Natural killer cell (primary cell): ENCODE measurements around the gene NLRP4. TPM values are rescaled to one million over a fixed set of nuclear protein-coding genes. Genes with fewer than 3 reads are reported as not detected.

ENCODE experiments used
- ATAC-seq, 3 donors: fragments of 150-1000 bp in 2 of 3; fragments of 200-7000 bp in 1 of 3; cut with Tn5 transposase; 1 replicate in 1 of 3; 2 replicates in 2 of 3; pipeline ENCODE4 v1.10.0; 2021; ENCODE audit warnings: mild to moderate bottlenecking in 2 of 3, moderate library complexity in 2 of 3
- DNase-seq, 2 donors: peaks; one replicate each; pipeline versions ENCODE4 v3.0.0 to v3.0.0-alpha.2; 2013 to 2021; ENCODE audit warnings: mixed read lengths in 1 of 2
- H3K27ac ChIP-seq: one replicate; pipeline ENCODE4 v1.5.1; 2013; ENCODE audit warnings: mild to moderate bottlenecking, low read length
- H3K27me3 ChIP-seq: one replicate; pipeline ENCODE4 v1.6.1; 2013; ENCODE audit warnings: low read length; ENCODE audit not compliant: control insufficient read depth, insufficient read depth
- H3K36me3 ChIP-seq: one replicate; pipeline ENCODE4 v1.6.1; 2013; ENCODE audit warnings: low read length; ENCODE audit not compliant: control insufficient read depth, insufficient read depth
- H3K4me1 ChIP-seq: one replicate; pipeline ENCODE4 v1.6.1; 2013; ENCODE audit warnings: low read length; ENCODE audit not compliant: control insufficient read depth, insufficient read depth
- H3K4me3 ChIP-seq: one replicate; pipeline ENCODE4 v1.5.1; 2013; ENCODE audit warnings: low read length
- H3K9me3 ChIP-seq: one replicate; pipeline ENCODE4 v1.6.1; 2013; ENCODE audit warnings: low read length; ENCODE audit not compliant: control insufficient read depth, insufficient read depth
- H3K27ac Mint-ChIP-seq, 2 donors: one replicate each; pipeline ENCODE4 v1.8.0; 2022; ENCODE audit warnings: mild to moderate bottlenecking in 2 of 2, mixed read lengths in 2 of 2, moderate library complexity in 1 of 2
- H3K27me3 Mint-ChIP-seq, 2 donors: one replicate each; pipeline ENCODE4 v1.8.0; 2022; ENCODE audit warnings: low read depth in 2 of 2, mixed read lengths in 2 of 2
- H3K36me3 Mint-ChIP-seq: one replicate; pipeline ENCODE4 v1.8.0; 2022; ENCODE audit warnings: mixed read lengths
- H3K4me1 Mint-ChIP-seq, 2 donors: one replicate each; pipeline ENCODE4 v1.8.0; 2022; ENCODE audit warnings: mixed read lengths in 2 of 2
- H3K4me3 Mint-ChIP-seq: one replicate; pipeline ENCODE4 v1.8.0; 2022; ENCODE audit warnings: mild to moderate bottlenecking, moderate library complexity, mixed read lengths
- H3K9me3 Mint-ChIP-seq, 2 donors: one replicate each; pipeline ENCODE4 v1.8.0; 2022; ENCODE audit warnings: mixed read lengths in 2 of 2
- WGBS: methylation state at CpG from one replicate; pipeline ENCODE4 v1.1.7; 2013; ENCODE audit warnings: missing lambda C conversion rate; ENCODE audit not compliant: insufficient coverage; 5-methylcytosine and 5-hydroxymethylcytosine counted together
- intact Hi-C: fragments of 100-400 bp; cut with micrococcal nuclease; formaldehyde crosslinking; loops from one replicate; pipeline ENCODE4 v1.14.2; 2022
- total RNA-seq, 4 donors: library from RNA; stranded (reverse); fragments of 120-200 nt in 1 of 4; gene quantifications; one replicate each; pipeline versions ENCODE4 v1.2.3 to v1.2.4, GENCODE V29; 2013 to 2022
- TF ChIP-seq, protein P1 (sequence below): fragments of 200-600 bp; IDR thresholded peaks from one replicate; pipeline ENCODE4 v1.8.0; 2022; ENCODE audit warnings: antibody characterized with exemption

NLRP4 gene
- total RNA-seq, 3 donors from 2014 or later (not counting 1 experiment from before 2014, with no cell fraction given) = not detected

DNA sequence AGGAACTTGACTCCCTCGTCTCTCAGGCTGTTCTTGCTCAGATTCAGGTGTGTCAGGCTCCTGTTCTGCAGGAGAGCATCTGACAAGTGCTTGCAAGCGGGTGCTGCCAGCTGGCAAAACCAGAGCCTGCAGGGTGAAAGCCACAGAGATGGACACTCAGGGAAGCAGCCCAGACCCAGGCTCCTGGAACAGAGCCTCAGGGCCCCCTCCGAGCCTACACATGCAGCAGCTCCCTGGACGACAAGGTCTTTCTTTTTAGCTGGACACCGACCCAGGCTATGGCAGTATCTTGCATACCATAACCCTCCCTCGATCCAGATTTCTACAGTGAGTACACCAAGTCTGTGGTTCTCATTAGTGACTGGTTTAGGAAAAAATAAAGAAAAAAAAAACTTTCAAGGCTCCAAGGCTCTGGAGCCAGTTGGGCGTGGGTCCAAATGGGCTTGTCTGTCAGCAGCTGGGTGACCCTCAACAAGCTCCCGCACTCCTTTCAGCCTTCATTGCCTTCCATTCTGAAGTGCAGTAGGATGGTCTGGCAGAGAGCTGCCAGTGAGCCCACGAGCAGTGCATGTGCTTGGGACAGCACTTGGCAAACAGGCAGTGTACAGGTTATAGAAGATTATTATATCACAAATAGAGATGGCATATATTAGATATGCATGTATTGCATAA is 65.9 kb downstream of the NLRP4 start:
- H3K4me1 Mint-ChIP-seq = no peaks in the 10 kb centered on the region
- no peaks in the 10 kb centered on the region for H3K9me3 ChIP-seq
- TF ChIP-seq, protein P1, sequence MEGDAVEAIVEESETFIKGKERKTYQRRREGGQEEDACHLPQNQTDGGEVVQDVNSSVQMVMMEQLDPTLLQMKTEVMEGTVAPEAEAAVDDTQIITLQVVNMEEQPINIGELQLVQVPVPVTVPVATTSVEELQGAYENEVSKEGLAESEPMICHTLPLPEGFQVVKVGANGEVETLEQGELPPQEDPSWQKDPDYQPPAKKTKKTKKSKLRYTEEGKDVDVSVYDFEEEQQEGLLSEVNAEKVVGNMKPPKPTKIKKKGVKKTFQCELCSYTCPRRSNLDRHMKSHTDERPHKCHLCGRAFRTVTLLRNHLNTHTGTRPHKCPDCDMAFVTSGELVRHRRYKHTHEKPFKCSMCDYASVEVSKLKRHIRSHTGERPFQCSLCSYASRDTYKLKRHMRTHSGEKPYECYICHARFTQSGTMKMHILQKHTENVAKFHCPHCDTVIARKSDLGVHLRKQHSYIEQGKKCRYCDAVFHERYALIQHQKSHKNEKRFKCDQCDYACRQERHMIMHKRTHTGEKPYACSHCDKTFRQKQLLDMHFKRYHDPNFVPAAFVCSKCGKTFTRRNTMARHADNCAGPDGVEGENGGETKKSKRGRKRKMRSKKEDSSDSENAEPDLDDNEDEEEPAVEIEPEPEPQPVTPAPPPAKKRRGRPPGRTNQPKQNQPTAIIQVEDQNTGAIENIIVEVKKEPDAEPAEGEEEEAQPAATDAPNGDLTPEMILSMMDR = no peak
- intact Hi-C loops = no loop called here
- H3K27ac ChIP-seq = no peak overlapping the region
- no peak for ATAC-seq
- H3K4me3 Mint-ChIP-seq = no peak overlapping the region
- no peaks in the 10 kb centered on the region for H3K36me3 ChIP-seq
- WGBS = 74% methylated on average over 8 of the region's 9 CpGs
- no peaks in the 10 kb centered on the region for H3K27me3 Mint-ChIP-seq
- DNase-seq = no peak
- no peak overlapping the region for H3K4me3 ChIP-seq
- no peaks in the 10 kb centered on the region for H3K27me3 ChIP-seq
- no peak overlapping the region for H3K27ac Mint-ChIP-seq
- peaks cover 0 to 8% of the 10 kb centered on the region in 2 donors for H3K9me3 Mint-ChIP-seq
- no peaks in the 10 kb centered on the region for H3K4me1 ChIP-seq
- H3K36me3 Mint-ChIP-seq = no peaks in the 10 kb centered on the region

DNA sequence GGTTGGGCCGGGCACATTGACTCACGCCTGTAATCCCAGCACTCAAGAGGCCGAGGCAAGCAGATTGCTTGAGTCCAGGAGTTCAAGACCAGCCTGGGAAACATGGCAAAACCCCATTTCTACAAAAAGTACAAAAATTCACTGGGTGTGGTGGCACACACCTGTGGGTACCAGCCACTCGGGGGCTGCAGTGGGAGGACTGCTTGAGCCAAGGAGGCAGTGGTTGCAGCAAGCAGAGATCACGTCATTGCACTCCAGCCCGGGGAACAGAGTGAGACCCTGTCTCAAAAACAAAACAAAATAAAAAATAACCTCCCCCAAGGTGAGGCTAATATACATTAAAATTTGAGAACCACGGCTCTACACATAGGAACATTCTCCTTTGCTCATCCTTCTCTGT is 70.9 kb downstream of the NLRP4 start:
- TF ChIP-seq, protein P1 = no peak

DNA sequence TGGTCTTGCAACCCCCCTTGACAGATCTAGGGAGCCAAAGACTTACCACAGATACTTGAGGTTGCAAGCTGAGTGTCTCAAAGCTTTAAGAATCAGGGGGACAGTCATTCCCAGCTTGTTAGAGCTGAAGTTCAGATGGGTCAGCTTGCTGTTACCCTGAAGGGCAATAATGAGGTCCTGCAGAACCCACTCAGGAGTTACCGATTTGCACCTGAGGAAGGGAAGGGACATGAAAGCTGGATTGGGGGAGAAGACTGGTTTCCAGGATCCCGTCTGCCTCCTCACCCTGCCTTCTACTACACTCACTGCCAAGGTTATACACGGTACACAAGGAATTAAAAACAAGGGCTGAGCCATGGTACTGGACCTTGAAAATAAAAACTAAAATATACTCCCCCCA is 71.4 kb downstream of the NLRP4 start:
- TF ChIP-seq, protein P1 = no peak
- Histone ChIP-seq H3K36me3 (no peaks in the 10 kb centered on the region), H3K4me1 (no peaks in the 10 kb centered on the region), H3K4me3 (no peak overlapping the region), H3K27me3 (no peaks in the 10 kb centered on the region), H3K27ac (no peak overlapping the region), H3K9me3 (no peaks in the 10 kb centered on the region)
- Mint-ChIP-seq H3K9me3 (peaks cover 4 to 5% of the 10 kb centered on the region in 2 donors), H3K4me1 (no peaks in the 10 kb centered on the region), H3K4me3 (no peak overlapping the region), H3K27ac (no peak overlapping the region), H3K27me3 (no peaks in the 10 kb centered on the region), H3K36me3 (no peaks in the 10 kb centered on the region)
- intact Hi-C loops = no loop called here
- DNase-seq = no peak
- ATAC-seq = no peak
- WGBS = 75% methylated on average over 3 of the region's 3 CpGs

More for the DNA sequence above, 70.9 kb downstream of the NLRP4 start:
- Mint-ChIP-seq H3K27ac (no peak overlapping the region), H3K4me3 (no peak overlapping the region), H3K27me3 (no peaks in the 10 kb centered on the region), H3K4me1 (no peaks in the 10 kb centered on the region), H3K36me3 (no peaks in the 10 kb centered on the region), H3K9me3 (peaks cover 4 to 5% of the 10 kb centered on the region in 2 donors)
- H3K27me3 ChIP-seq = no peaks in the 10 kb centered on the region
- H3K4me1 ChIP-seq = no peaks in the 10 kb centered on the region
- no peak overlapping the region for H3K27ac ChIP-seq
- ATAC-seq (no peak), DNase-seq (no peak)
- H3K4me3 ChIP-seq = no peak overlapping the region
- WGBS = 86% methylated on average over 7 of the region's 7 CpGs
- no peaks in the 10 kb centered on the region for H3K36me3 ChIP-seq
- H3K9me3 ChIP-seq = no peaks in the 10 kb centered on the region
- intact Hi-C loops = no loop called here

DNA sequence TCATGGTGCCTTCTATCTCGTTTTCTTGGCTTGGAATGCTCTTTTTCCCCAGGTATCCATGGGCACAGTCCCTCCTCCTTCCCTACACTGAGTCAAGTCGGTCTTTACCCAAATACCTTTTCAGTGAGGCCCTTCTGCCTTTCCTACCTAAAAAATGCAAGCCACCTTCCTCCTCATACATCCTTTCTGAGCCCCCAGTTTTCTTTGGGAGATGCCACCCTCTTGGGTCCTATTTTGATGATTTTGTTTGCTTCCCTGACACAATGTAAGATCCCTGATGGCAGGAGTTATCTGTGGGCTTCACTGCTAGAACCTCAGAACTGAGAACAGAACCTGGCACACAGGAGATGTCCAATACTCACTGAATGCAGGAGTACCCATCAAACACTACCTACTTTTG is 73.5 kb downstream of the NLRP4 start:
- H3K4me1 ChIP-seq = no peaks in the 10 kb centered on the region
- DNase-seq (no peak), ATAC-seq (no peak)
- no peak overlapping the region for H3K4me3 ChIP-seq
- H3K27me3 ChIP-seq = no peaks in the 10 kb centered on the region
- TF ChIP-seq, protein P1 = no peak
- H3K4me1 Mint-ChIP-seq = no peaks in the 10 kb centered on the region
- no peaks in the 10 kb centered on the region for H3K36me3 Mint-ChIP-seq
- H3K27ac ChIP-seq = no peak overlapping the region
- no peak overlapping the region for H3K27ac Mint-ChIP-seq
- no peaks in the 10 kb centered on the region for H3K27me3 Mint-ChIP-seq
- no peak overlapping the region for H3K4me3 Mint-ChIP-seq
- H3K9me3 ChIP-seq = no peaks in the 10 kb centered on the region
- no peaks in the 10 kb centered on the region for H3K36me3 ChIP-seq
- H3K9me3 Mint-ChIP-seq = peaks cover under 1 to 5% of the 10 kb centered on the region in 2 donors
- 38% methylated on average over 2 of the region's 2 CpGs for WGBS
- intact Hi-C loops = no loop called here
